Suprapubic skin (tissue), 4 donors: ENCODE data around the gene AMACR.

Experiments
- CTCF ChIP-seq, 2 donors: fragments of 200-600 bp in 1 of 2; fragments of 450-650 bp in 1 of 2; sonication (generic) in 1 of 2; IDR thresholded peaks; one replicate each; pipeline ENCODE4 v1.5.1; 2016 to 2019; ENCODE audit warnings: antibody characterized with exemption in 2 of 2, mild to moderate bottlenecking in 1 of 2, moderate library complexity in 1 of 2
- EP300 ChIP-seq: sonication (generic); formaldehyde crosslinking; IDR thresholded peaks from one replicate; pipeline ENCODE4 v1.6.1; 2017; ENCODE audit warnings: antibody characterized with exemption
- POLR2A ChIP-seq, 2 donors: fragments of 450-650 bp; IDR thresholded peaks; one replicate each; pipeline ENCODE4 v1.6.1; 2017; ENCODE audit warnings: antibody characterized with exemption in 2 of 2, mild to moderate bottlenecking in 2 of 2, moderate library complexity in 2 of 2
- POLR2AphosphoS5 ChIP-seq, 3 donors: sonication (generic); formaldehyde crosslinking; IDR thresholded peaks; one replicate each; pipeline ENCODE4 v1.6.1; 2017; ENCODE audit warnings: antibody characterized with exemption in 3 of 3

GRCh38 chr5:34053133-34053532, 45.3 kb upstream of the AMACR start:
- TF ChIP-seq CTCF (IDR thresholded peaks at IDR 0.05) (no peak), EP300 (no peak), POLR2A (IDR thresholded peaks at IDR 0.05) (no peak), POLR2AphosphoS5 (IDR thresholded peaks at IDR 0.05) (no peak)
